H1 (cell line): ENCODE results near the gene ASH1L. TPM values are rescaled to one million over a fixed set of nuclear protein-coding genes. Genes with fewer than 3 reads are reported as not detected.

Experiments used
- CTCF ChIA-PET: fragments of 300-600 bp; sonication (Branson Sonifier 250); formaldehyde crosslinking; loops from one replicate; lab custom pipeline; 2021; ENCODE audit not compliant: partially characterized antibody; lab: Charles Lee
- POLR2A ChIA-PET: fragments of 300-600 bp; sonication (Branson Sonifier 250); formaldehyde crosslinking; loops from one replicate; lab custom pipeline; 2021; ENCODE audit warnings: inconsistent platforms; ENCODE audit not compliant: partially characterized antibody; lab: Charles Lee
- DNase-seq, 2 experiments: peaks; one replicate each; pipeline versions ENCODE4 v3.0.0 to v3.0.0-alpha.2; 2010 to 2022; ENCODE audit warnings: low spot score in 2 of 2, low read depth in 1 of 2, mixed read lengths in 1 of 2
- FAIRE-seq: peaks from 2 replicates; lab custom pipeline; 2011; peaks lifted over from hg19 to GRCh38; lab: Jason Lieb, UNC
- H2AFZ ChIP-seq: 2 replicates; pipeline ENCODE4 v1.8.1; 2012; ENCODE audit warnings: low read length, inconsistent platforms
- H2AK5ac ChIP-seq: 2 replicates; pipeline ENCODE4 v1.6.1; 2013; ENCODE audit warnings: low read depth, low read length
- H2BK120ac ChIP-seq: replicated peaks from 2 replicates; pipeline ENCODE3; 2013; ENCODE audit warnings: low read depth, low read length, inconsistent platforms
- H2BK12ac ChIP-seq: 2 replicates; pipeline ENCODE4 v1.6.1; 2013; ENCODE audit warnings: low read depth, low read length
- H2BK15ac ChIP-seq: 2 replicates; pipeline ENCODE4 v1.6.1; 2013; ENCODE audit warnings: low read length
- H2BK20ac ChIP-seq: 2 replicates; pipeline ENCODE4 v1.6.1; 2013; ENCODE audit warnings: low read length
- H2BK5ac ChIP-seq: 2 replicates; pipeline ENCODE4 v1.6.1; 2013; ENCODE audit warnings: low read depth, low read length
- H3K14ac ChIP-seq: 2 replicates; pipeline ENCODE4 v1.6.1; 2013; ENCODE audit warnings: inconsistent platforms; ENCODE audit not compliant: insufficient read length
- H3K18ac ChIP-seq: 2 replicates; pipeline ENCODE4 v1.6.1; 2013; ENCODE audit warnings: low read length; ENCODE audit errors: extremely low read depth
- H3K23ac ChIP-seq: 2 replicates; pipeline ENCODE4 v1.6.1; 2013; ENCODE audit warnings: inconsistent platforms; ENCODE audit not compliant: insufficient read length
- H3K23me2 ChIP-seq: 2 replicates; pipeline ENCODE4 v1.6.1; 2013; ENCODE audit warnings: low read depth, low read length
- H3K27ac ChIP-seq: 2 replicates; pipeline ENCODE4 v1.6.1; 2011; ENCODE audit warnings: low read depth, low read length, inconsistent platforms
- H3K27me3 ChIP-seq, 4 experiments: replicated peaks in 1 of 4; 1 replicate in 1 of 4; 2 replicates in 3 of 4; pipeline versions ENCODE4 v1.6.1 to v1.8.1; 2011 to 2013; ENCODE audit warnings: low read length in 3 of 4, mild to moderate bottlenecking in 3 of 4, inconsistent platforms in 2 of 4, mixed read lengths in 2 of 4, moderate library complexity in 1 of 4; ENCODE audit not compliant: control insufficient read depth in 3 of 4, insufficient read depth in 3 of 4; ENCODE audit errors: extremely low read depth in 1 of 4
- H3K36me3 ChIP-seq, 4 experiments: 2 replicates each; pipeline versions ENCODE4 v1.6.1 to v1.8.1; 2011 to 2013; ENCODE audit warnings: mild to moderate bottlenecking in 4 of 4, low read length in 3 of 4, moderate library complexity in 2 of 4, control low read depth in 1 of 4, inconsistent platforms in 1 of 4; ENCODE audit not compliant: insufficient read depth in 4 of 4, control insufficient read depth in 2 of 4
- H3K4ac ChIP-seq: replicated peaks from 2 replicates; pipeline ENCODE3; 2013; ENCODE audit warnings: low read length, low read depth, mixed read lengths, inconsistent platforms; ENCODE audit not compliant: insufficient read length
- H3K4me1 ChIP-seq, 4 experiments: replicated peaks in 1 of 4; 1 replicate in 1 of 4; 2 replicates in 3 of 4; pipeline versions ENCODE4 v1.6.1 to v1.8.1; 2011 to 2013; ENCODE audit warnings: low read length in 3 of 4, inconsistent platforms in 2 of 4, mixed read lengths in 1 of 4; ENCODE audit not compliant: insufficient read depth in 4 of 4, control insufficient read depth in 3 of 4
- H3K4me2 ChIP-seq, 2 experiments: 2 replicates each; pipeline versions ENCODE4 v1.6.1 to v1.8.1; 2011 to 2013; ENCODE audit warnings: low read depth in 2 of 2, low read length in 2 of 2, control low read depth in 1 of 2, inconsistent platforms in 1 of 2, mild to moderate bottlenecking in 1 of 2; ENCODE audit not compliant: insufficient read depth in 1 of 2
- H3K4me3 ChIP-seq, 4 experiments: fragments of 200-600, 300-600 bp in 1 of 4; sonication (generic), shearing (Covaris generic), sonication (Bioruptor Twin) in 1 of 4; 2 replicates each; pipeline versions ENCODE4 v1.5.1 to v1.8.1; 2011 to 2016; ENCODE audit warnings: low read length in 4 of 4, low read depth in 3 of 4, control low read depth in 2 of 4, inconsistent platforms in 2 of 4, mild to moderate bottlenecking in 2 of 4, mixed read lengths in 1 of 4, moderate library complexity in 1 of 4; ENCODE audit not compliant: insufficient read depth in 2 of 4; ENCODE audit errors: extremely low read depth in 1 of 4
- H3K56ac ChIP-seq: replicated peaks from 2 replicates; pipeline ENCODE3; 2013; ENCODE audit warnings: low read depth, mild to moderate bottlenecking, mixed read lengths, low read length, inconsistent platforms; ENCODE audit not compliant: insufficient read length
- H3K79me1 ChIP-seq: 2 replicates; pipeline ENCODE4 v1.6.1; 2013; ENCODE audit warnings: low read depth, low read length, control low read depth
- H3K79me2 ChIP-seq, 2 experiments: 2 replicates each; pipeline versions ENCODE4 v1.6.1 to v1.8.1; 2012 to 2013; ENCODE audit warnings: low read length in 2 of 2, mild to moderate bottlenecking in 2 of 2, inconsistent platforms in 1 of 2; ENCODE audit not compliant: insufficient read depth in 2 of 2, control insufficient read depth in 1 of 2
- H3K9ac ChIP-seq, 4 experiments: replicated peaks in 1 of 4; 1 replicate in 1 of 4; 2 replicates in 3 of 4; pipeline versions ENCODE4 v1.6.1 to v1.8.1; 2011 to 2013; ENCODE audit warnings: low read depth in 3 of 4, low read length in 3 of 4, control low read depth in 2 of 4, mild to moderate bottlenecking in 2 of 4, moderate library complexity in 2 of 4, inconsistent platforms in 1 of 4; ENCODE audit errors: extremely low read depth in 1 of 4
- H3K9me3 ChIP-seq, 2 experiments: 2 replicates each; pipeline versions ENCODE4 v1.6.1 to v1.8.1; 2012 to 2013; ENCODE audit warnings: mild to moderate bottlenecking in 2 of 2, moderate library complexity in 2 of 2, control low read depth in 1 of 2, inconsistent platforms in 1 of 2, low read depth in 1 of 2, low read length in 1 of 2, mixed read lengths in 1 of 2; ENCODE audit not compliant: insufficient read depth in 2 of 2
- H4K20me1 ChIP-seq, 2 experiments: replicated peaks in 1 of 2; 2 replicates each; pipeline versions ENCODE3 to v1.8.1; 2011 to 2013; ENCODE audit warnings: inconsistent platforms in 2 of 2, low read length in 2 of 2, mild to moderate bottlenecking in 1 of 2; ENCODE audit not compliant: insufficient read depth in 2 of 2, control insufficient read depth in 1 of 2
- H4K5ac ChIP-seq: 2 replicates; pipeline ENCODE4 v1.6.1; 2013; ENCODE audit warnings: low read length, low read depth, mixed read lengths, inconsistent platforms; ENCODE audit not compliant: insufficient read length
- H4K8ac ChIP-seq: 2 replicates; pipeline ENCODE4 v1.8.0; 2013; ENCODE audit warnings: mild to moderate bottlenecking, moderate library complexity, low read length, inconsistent platforms; ENCODE audit not compliant: insufficient read depth; ENCODE audit errors: extremely low read depth
- H4K91ac ChIP-seq: replicated peaks from 2 replicates; pipeline ENCODE3; 2013; ENCODE audit warnings: low read length, mixed read lengths, inconsistent platforms; ENCODE audit not compliant: insufficient read length
- CREB1 ChIP-seq: IDR thresholded peaks from 2 replicates; pipeline ENCODE4 v1.6.1; 2012; ENCODE audit warnings: inconsistent platforms
- JUND ChIP-seq: IDR thresholded peaks from 2 replicates; pipeline ENCODE4 v1.6.1; 2011; ENCODE audit warnings: mild to moderate bottlenecking, improper control_type of control experiment, low read length
- KDM4A ChIP-seq: IDR thresholded peaks from one replicate; pipeline ENCODE4 v1.7.1; 2012; ENCODE audit warnings: low read depth, mild to moderate bottlenecking, moderate library complexity, low read length, inconsistent platforms; ENCODE audit not compliant: severe bottlenecking
- WGBS, 2 experiments: shearing (Covaris generic) in 1 of 2; methylation state at CpG; one replicate each; pipeline versions ENCODE4 v1.1.6 to v1.1.7; 2013 to 2015; ENCODE audit warnings: low lambda C conversion rate in 2 of 2, mixed read lengths in 2 of 2, inconsistent platforms in 1 of 2, low coverage in 1 of 2, missing lambda C conversion rate in 1 of 2; ENCODE audit not compliant: insufficient replicate concordance in 2 of 2, insufficient coverage in 1 of 2, insufficient read length in 1 of 2; ENCODE audit errors: extremely low coverage in 1 of 2, missing lambda C conversion rate in 1 of 2; 5-methylcytosine and 5-hydroxymethylcytosine counted together
- polyA plus RNA-seq, 7 experiments: library from polyadenylated mRNA; depleted of rRNA in 3 of 7; stranded (reverse) in 5 of 7; unstranded in 2 of 7; fragments of >200 nt in 5 of 7; fragments of 200-250 nt in 2 of 7; gene quantifications; 1 replicate in 5 of 7; 2 replicates in 1 of 7; 4 replicates in 1 of 7; pipeline versions ENCODE4 v1.2.1 to v1.2.3, GENCODE V29; 2011 to 2013; ENCODE audit warnings: missing spikeins in 2 of 7, mixed read lengths in 2 of 7
- total RNA-seq: library from RNA; stranded (reverse); fragmentation: NEBNext Ultra II Directional; extraction: Animal tissue kit (Norgen Biotek cat#: 25700); gene quantifications from 2 replicates; pipeline ENCODE4 v1.2.1, GENCODE V29; 2021

ASH1L gene
- total and polyA plus RNA-seq, 2 of the 8 experiments (the other 6 are each of a cell fraction or from before 2014, with no cell fraction given), result 7.5 to 27.6 TPM

GRCh38 chr1:155322571-155322952 is 240.0 kb downstream of the ASH1L start:
- H3K14ac ChIP-seq, result no peak overlapping the region
- no peaks in the 10 kb centered on the region for H3K9me3 ChIP-seq
- H4K5ac ChIP-seq, result no peak overlapping the region
- H3K4me2 ChIP-seq, result peak overlapping the region; percentile 73 to 97
- H3K4me1 ChIP-seq, result peaks cover 8 to 26% (median 14%) of the 10 kb centered on the region in 4 experiments; a peak in 6 of 7 replicates
- no peak overlapping the region for H2BK12ac ChIP-seq
- H3K23ac ChIP-seq, result no peak overlapping the region
- H3K56ac ChIP-seq, result no peak overlapping the region
- 5% methylated on average over 21 of the region's 28 CpGs; no CpG with 5 or more reads in 1 of the 2 experiments for WGBS, 2 experiments
- peaks cover 0 to 5% (median 3%) of the 10 kb centered on the region in 4 experiments; a peak in 4 of 7 replicates for H3K27me3 ChIP-seq
- H2AK5ac ChIP-seq, result no peak overlapping the region
- peaks cover 8 to 18% of the 10 kb centered on the region in 2 experiments for H4K20me1 ChIP-seq
- H3K36me3 ChIP-seq, result peaks cover 4 to 34% (median 17%) of the 10 kb centered on the region in 4 experiments; a peak in 6 of 8 replicates
- H2BK120ac ChIP-seq, result no peak overlapping the region
- H3K9ac ChIP-seq, result no peak overlapping the region
- H2BK20ac ChIP-seq, result no peak overlapping the region
- peak overlapping the region; percentile 72 for H4K8ac ChIP-seq
- H2BK15ac ChIP-seq, result no peak overlapping the region
- no peak for FAIRE-seq
- H3K23me2 ChIP-seq, result peaks cover 16% of the 10 kb centered on the region; the same call in 1 of the 2 replicates
- ChIA-PET POLR2A (interaction anchor here (0.6 to 4.0 kb wide), 17 partner anchors 10 to 128 kb away, joined by 3 to 21 read pairs (median 4); partner anchors contain the start of genes CLK2, HCN3, MTX1 and SCAMP3), CTCF (interaction anchor here (0.6 to 15.0 kb wide), 14 partner anchors 15 to 285 kb away, joined by 3 to 227 read pairs (median 5); partner anchors contain the start of genes ENTREP3, FDPS, HCN3 and PKLR)
- H3K18ac ChIP-seq, result no peak overlapping the region; the same call in 1 of the 2 replicates
- H2BK5ac ChIP-seq, result no peak overlapping the region
- H3K79me1 ChIP-seq, result peaks cover 4% of the 10 kb centered on the region
- TF ChIP-seq CREB1 (peak; percentile 45; the same call in 1 of the 2 replicates), KDM4A (peak; percentile 33), JUND (no peak)
- peak in 1 of 2 experiments; percentile 73 for DNase-seq
- no peak overlapping the region for H4K91ac ChIP-seq
- H3K4me3 ChIP-seq, result peak overlapping the region; percentile 51 to 94 (median 84)
- no peak overlapping the region for H3K27ac ChIP-seq
- peaks cover 0 to 4% of the 10 kb centered on the region in 2 experiments; a peak in 1 of 4 replicates for H3K79me2 ChIP-seq
- H3K4ac ChIP-seq, result no peak overlapping the region
- H2AFZ ChIP-seq, result no peak overlapping the region
